ENCODE data around the gene ZFPM1.

Gene ZFPM1

GRCh38 chr16:88424587-88425235, 28.4 kb upstream of the ZFPM1 start:
- Histone ChIP-seq H3K4me1 (no peaks in the 10 kb centered on the region), H3K79me2 (no peaks in the 10 kb centered on the region), H3K9me3 (ENCODE audit: control insufficient read depth, low read length) (no peaks in the 10 kb centered on the region), H3K36me3 (ENCODE audit: control insufficient read depth, insufficient read depth, low read length) (no peaks in the 10 kb centered on the region), H3K9ac (no peak overlapping the region), H2AFZ (no peak overlapping the region), H3K27me3 (ENCODE audit: control insufficient read depth, insufficient read depth, low read length) (no peaks in the 10 kb centered on the region), H3K4me3 (ENCODE audit: low read depth, low read length) (no peak overlapping the region), H3K27ac (no peak overlapping the region), H3K4me2 (ENCODE audit: low read length) (no peak overlapping the region)
- no peak for TF ChIP-seq CTCF (IDR thresholded peaks at IDR 0.05)

- Histone ChIP-seq H2AFZ (no peak overlapping the region), H3K4me3 (ENCODE audit: low read depth, low read length) (no peak overlapping the region), H3K79me2 (no peaks in the 10 kb centered on the region), H3K36me3 (ENCODE audit: control insufficient read depth, insufficient read depth, low read length) (no peaks in the 10 kb centered on the region), H3K9ac (no peak overlapping the region), H3K4me1 (no peaks in the 10 kb centered on the region), H3K9me3 (ENCODE audit: control insufficient read depth, low read length) (no peaks in the 10 kb centered on the region), H3K27me3 (ENCODE audit: control insufficient read depth, insufficient read depth, low read length) (no peaks in the 10 kb centered on the region), H3K27ac (no peak overlapping the region), H3K4me2 (ENCODE audit: low read length) (no peak overlapping the region)
- TF ChIP-seq CTCF (IDR thresholded peaks at IDR 0.05), result no peak
Measured at GRCh38 chr16:88426018-88426417, 27.1 kb upstream of the ZFPM1 start.

- no peaks in the 10 kb centered on the region for H3K4me1 ChIP-seq
- no peak overlapping the region for H3K9ac ChIP-seq
- H3K9me3 ChIP-seq (ENCODE audit: control insufficient read depth, low read length), result no peaks in the 10 kb centered on the region
- H3K4me3 ChIP-seq (ENCODE audit: low read depth, low read length), result no peak overlapping the region
- no peak for TF ChIP-seq CTCF (IDR thresholded peaks at IDR 0.05)
- no peaks in the 10 kb centered on the region for H3K36me3 ChIP-seq (ENCODE audit: control insufficient read depth, insufficient read depth, low read length)
- no peak overlapping the region for H2AFZ ChIP-seq
- H3K79me2 ChIP-seq, result no peaks in the 10 kb centered on the region
- H3K27ac ChIP-seq, result no peak overlapping the region
- no peaks in the 10 kb centered on the region for H3K27me3 ChIP-seq (ENCODE audit: control insufficient read depth, insufficient read depth, low read length)
- no peak overlapping the region for H3K4me2 ChIP-seq (ENCODE audit: low read length)
Measured at GRCh38 chr16:88427376-88427775, 25.7 kb upstream of the ZFPM1 start.

- Histone ChIP-seq H3K9ac (no peak overlapping the region), H3K79me2 (no peaks in the 10 kb centered on the region), H3K4me2 (ENCODE audit: low read length) (no peak overlapping the region), H3K9me3 (ENCODE audit: control insufficient read depth, low read length) (no peaks in the 10 kb centered on the region), H2AFZ (no peak overlapping the region), H3K4me1 (no peaks in the 10 kb centered on the region), H3K4me3 (ENCODE audit: low read depth, low read length) (no peak overlapping the region), H3K27ac (no peak overlapping the region), H3K36me3 (ENCODE audit: control insufficient read depth, insufficient read depth, low read length) (no peaks in the 10 kb centered on the region), H3K27me3 (ENCODE audit: control insufficient read depth, insufficient read depth, low read length) (no peaks in the 10 kb centered on the region)
- no peak for TF ChIP-seq CTCF (IDR thresholded peaks at IDR 0.05)
Measured at GRCh38 chr16:88428156-88428555, 24.9 kb upstream of the ZFPM1 start.

All from parathyroid adenoma (tissue), 2 donors.